Type B pancreatic cell (in vitro differentiated cells): Measurements from ENCODE around the gene GOLGA6L7. TPM values are rescaled to one million over a fixed set of nuclear protein-coding genes. Genes with fewer than 3 reads are reported as not detected.
"Not testable (repeated sequence)": the region's sequence is repeated elsewhere in the genome, so short reads cannot be mapped to it uniquely, and the experiment has no call there.

ENCODE experiments used
- DNase-seq: peaks from one replicate; pipeline ENCODE4 v3.0.0; 2021; ENCODE audit warnings: mixed read lengths; ENCODE audit not compliant: unreplicated experiment; ENCODE audit errors: extremely low spot score
- H3K27ac Mint-ChIP-seq: 2 replicates; pipeline ENCODE4 v1.8.0; 2021; ENCODE audit warnings: mild to moderate bottlenecking, mixed read lengths
- H3K27me3 Mint-ChIP-seq: 2 replicates; pipeline ENCODE4 v1.8.0; 2021; ENCODE audit warnings: mixed read lengths
- H3K36me3 Mint-ChIP-seq: 2 replicates; pipeline ENCODE4 v1.8.0; 2021; ENCODE audit warnings: mixed read lengths
- H3K4me1 Mint-ChIP-seq: one replicate; pipeline ENCODE4 v1.8.0; 2021; ENCODE audit warnings: mixed read lengths; ENCODE audit not compliant: unreplicated experiment
- H3K4me3 Mint-ChIP-seq: 2 replicates; pipeline ENCODE4 v1.8.0; 2021; ENCODE audit warnings: mild to moderate bottlenecking, mixed read lengths
- H3K9me3 Mint-ChIP-seq: 2 replicates; pipeline ENCODE4 v1.8.0; 2021; ENCODE audit warnings: mixed read lengths
- CTCF ChIP-seq: fragments of 200-600 bp; sonication (generic); conservative IDR thresholded peaks from 2 replicates; pipeline ENCODE4 v1.5.0; 2021; ENCODE audit warnings: antibody characterized with exemption, mild to moderate bottlenecking
- long read RNA-seq: library from polyadenylated mRNA; unstranded; transcript quantifications from one replicate; pipeline ENCODE4 v2.0.0, GENCODE V29; 2020
- total RNA-seq: library from RNA; stranded (reverse); gene quantifications from 2 replicates; pipeline ENCODE4 v1.2.1, GENCODE V29; 2021; ENCODE audit warnings: low replicate concordance

The GOLGA6L7 gene
- total RNA-seq: not detected in 2 replicates
- long read RNA-seq: 0 reads

GRCh38 chr15:28848521-28848920, at the start of gene GOLGA6L7:
Gene GOLGA6L7, minus strand, starts transcription at chr15:28848644. Its CDS starts 95 bp downstream, at chr15:28848549.
- H3K27ac Mint-ChIP-seq, H3K4me1 Mint-ChIP-seq, H3K9me3 Mint-ChIP-seq, DNase-seq, H3K4me3 Mint-ChIP-seq, H3K27me3 Mint-ChIP-seq, H3K36me3 Mint-ChIP-seq: not testable (repeated sequence)

GRCh38 chr15:28897861-28898585, 49.6 kb upstream of the GOLGA6L7 start:
- peaks cover 4% of the 10 kb centered on the region for H3K4me1 Mint-ChIP-seq
- H3K9me3 Mint-ChIP-seq: no peaks in the 10 kb centered on the region
- peaks cover 11% of the 10 kb centered on the region for H3K36me3 Mint-ChIP-seq
- H3K27me3 Mint-ChIP-seq: no peaks in the 10 kb centered on the region
- no peak overlapping the region for H3K27ac Mint-ChIP-seq
- H3K4me3 Mint-ChIP-seq: no peak overlapping the region
- DNase-seq: no peak
- no peak for TF ChIP-seq CTCF

- no peak overlapping the region for H3K27ac Mint-ChIP-seq
- no peak for TF ChIP-seq CTCF
- no peak for DNase-seq
These were observed 48.5 kb upstream of the GOLGA6L7 start for GRCh38 chr15:28896951-28897350.

GRCh38 chr15:28895566-28895965, 47.1 kb upstream of the GOLGA6L7 start:
- Mint-ChIP-seq H3K4me1 (peaks cover 15% of the 10 kb centered on the region), H3K4me3 (no peak overlapping the region), H3K27ac (no peak overlapping the region), H3K27me3 (no peaks in the 10 kb centered on the region), H3K9me3 (no peaks in the 10 kb centered on the region), H3K36me3 (peaks cover 11% of the 10 kb centered on the region)
- no peak for DNase-seq
- TF ChIP-seq CTCF: no peak

More at GRCh38 chr15:28896951-28897350, 48.5 kb upstream of the GOLGA6L7 start:
- H3K4me3 Mint-ChIP-seq: no peak overlapping the region
- peaks cover 9% of the 10 kb centered on the region for H3K4me1 Mint-ChIP-seq
- no peaks in the 10 kb centered on the region for H3K27me3 Mint-ChIP-seq
- H3K36me3 Mint-ChIP-seq: peaks cover 11% of the 10 kb centered on the region
- no peaks in the 10 kb centered on the region for H3K9me3 Mint-ChIP-seq

- Mint-ChIP-seq H3K4me1 (peaks cover 19% of the 10 kb centered on the region), H3K9me3 (no peaks in the 10 kb centered on the region), H3K27me3 (no peaks in the 10 kb centered on the region), H3K27ac (no peak overlapping the region), H3K36me3 (peaks cover 11% of the 10 kb centered on the region), H3K4me3 (no peak overlapping the region)
- no peak for DNase-seq
- TF ChIP-seq CTCF: no peak
These were observed 46.7 kb upstream of the GOLGA6L7 start for GRCh38 chr15:28895146-28895545.

GRCh38 chr15:28894631-28895030, 46.2 kb upstream of the GOLGA6L7 start:
- Mint-ChIP-seq H3K27ac (no peak overlapping the region), H3K9me3 (no peaks in the 10 kb centered on the region), H3K27me3 (peaks cover under 1% of the 10 kb centered on the region), H3K4me3 (no peak overlapping the region), H3K4me1 (peaks cover 24% of the 10 kb centered on the region), H3K36me3 (peaks cover 11% of the 10 kb centered on the region)
- no peak for TF ChIP-seq CTCF
- DNase-seq: no peak
